GM12873 (cell line): ENCODE data around the gene CSAG2.
"Not testable (repeated sequence)": the region's sequence is repeated elsewhere in the genome, so short reads cannot be mapped to it uniquely, and the experiment has no call there.

Experiments used
- CTCF ChIP-seq: IDR thresholded peaks from 2 replicates; pipeline ENCODE4 v1.5.1; 2012; ENCODE audit warnings: low read depth, mild to moderate bottlenecking, moderate library complexity, low read length, control low read depth; ENCODE audit not compliant: insufficient read depth; ENCODE audit errors: missing control alignments

The CSAG2 gene

GRCh38 chrX:152725409-152725808 lies 16.3 kb upstream of the CSAG2 start:
- no peak for TF ChIP-seq CTCF

GRCh38 chrX:152713815-152714787 lies 5.0 kb upstream of the CSAG2 start, which contains the start of gene MAGEA2B:
TSS of gene MAGEA2B (plus strand) at chrX:152714628. CDS start at chrX:152717107, 2,479 bp downstream.
- TF ChIP-seq CTCF: not testable (repeated sequence)

- not testable (repeated sequence) for TF ChIP-seq CTCF
Observed at GRCh38 chrX:152697952-152698931, 10.8 kb downstream of the CSAG2 start, which contains the start of gene MAGEA3. TSS of gene MAGEA3 (plus strand) at chrX:152698794. CDS start at chrX:152700833, 2,039 bp downstream.

- TF ChIP-seq CTCF: no peak
Observed at GRCh38 chrX:152674135-152674534, 34.9 kb downstream of the CSAG2 start.

- no peak for TF ChIP-seq CTCF
Observed at GRCh38 chrX:152663086-152663485, 46.0 kb downstream of the CSAG2 start.

GRCh38 chrX:152658302-152658701 lies 50.8 kb downstream of the CSAG2 start:
- peak; percentile 22 for TF ChIP-seq CTCF
